Activated T-helper 2 cell treated with anti-CD3 and anti-CD28 coated beads, Interferon-gamma antibody, Interleukin-2, Interleukin-4, amounts not matched to agents 10 μg/mL and 5 μg/mL and 100 μg/mL, durations not matched to agents 14 hours and 24 hours and 36 hours (primary cell): ENCODE measurements around the gene MEGF11. TPM values are rescaled to one million over a fixed set of nuclear protein-coding genes. Genes with fewer than 3 reads are reported as not detected.

ENCODE experiments used
- DNase-seq: peaks from one replicate; pipeline ENCODE4 v3.0.0; 2021; ENCODE audit warnings: low spot score
- H3K27ac Mint-ChIP-seq: one replicate; pipeline ENCODE4 v1.8.0; 2021; ENCODE audit warnings: mixed read lengths
- H3K27me3 Mint-ChIP-seq: one replicate; pipeline ENCODE4 v1.8.0; 2021; ENCODE audit warnings: low read depth, mixed read lengths
- H3K36me3 Mint-ChIP-seq: one replicate; pipeline ENCODE4 v1.8.0; 2021; ENCODE audit warnings: low read depth, mixed read lengths
- H3K4me1 Mint-ChIP-seq: one replicate; pipeline ENCODE4 v1.8.0; 2021; ENCODE audit warnings: low read depth, mixed read lengths
- H3K4me3 Mint-ChIP-seq: one replicate; pipeline ENCODE4 v1.8.0; 2021; ENCODE audit warnings: low read depth, mild to moderate bottlenecking, moderate library complexity, mixed read lengths
- H3K9me3 Mint-ChIP-seq: one replicate; pipeline ENCODE4 v1.8.0; 2021; ENCODE audit warnings: mixed read lengths
- intact Hi-C: fragments of 100-400 bp; cut with micrococcal nuclease; formaldehyde crosslinking; loops from one replicate; pipeline ENCODE4 v1.15.1; 2023
- total RNA-seq: library from RNA; stranded (reverse); gene quantifications from 2 replicates; pipeline ENCODE4 v1.2.3, GENCODE V29; 2022

MEGF11 gene
- total RNA-seq, 1 donor from 2014 or later, result not detected

- Mint-ChIP-seq H3K4me1 (no peaks in the 10 kb centered on the region), H3K9me3 (no peaks in the 10 kb centered on the region), H3K4me3 (no peak overlapping the region)
Measured at GRCh38 chr15:66231394-66232266, 21.9 kb downstream of the MEGF11 start.

GRCh38 chr15:66229790-66230465 lies 23.6 kb downstream of the MEGF11 start:
- H3K27ac Mint-ChIP-seq, result no peak overlapping the region
- peaks cover 2% of the 10 kb centered on the region for H3K27me3 Mint-ChIP-seq
- no peaks in the 10 kb centered on the region for H3K36me3 Mint-ChIP-seq
- H3K9me3 Mint-ChIP-seq, result no peaks in the 10 kb centered on the region
- H3K4me3 Mint-ChIP-seq, result no peak overlapping the region
- H3K4me1 Mint-ChIP-seq, result no peaks in the 10 kb centered on the region
- no peak for DNase-seq
- intact Hi-C loops, result no loop called here

More at GRCh38 chr15:66231394-66232266, 21.9 kb downstream of the MEGF11 start:
- intact Hi-C loops, result no loop called here
- no peak overlapping the region for H3K27ac Mint-ChIP-seq
- H3K36me3 Mint-ChIP-seq, result no peaks in the 10 kb centered on the region
- DNase-seq, result no peak
- peaks cover 4% of the 10 kb centered on the region for H3K27me3 Mint-ChIP-seq

- H3K36me3 Mint-ChIP-seq, result no peaks in the 10 kb centered on the region
- H3K9me3 Mint-ChIP-seq, result no peaks in the 10 kb centered on the region
- H3K27ac Mint-ChIP-seq, result no peak overlapping the region
- peaks cover 2% of the 10 kb centered on the region for H3K27me3 Mint-ChIP-seq
- H3K4me1 Mint-ChIP-seq, result no peaks in the 10 kb centered on the region
- no peak for DNase-seq
- no peak overlapping the region for H3K4me3 Mint-ChIP-seq
- intact Hi-C loops, result no loop called here
Measured at GRCh38 chr15:66228807-66229735, 24.5 kb downstream of the MEGF11 start.

- H3K36me3 Mint-ChIP-seq, result no peaks in the 10 kb centered on the region
- intact Hi-C loops, result no loop called here
- H3K4me1 Mint-ChIP-seq, result no peaks in the 10 kb centered on the region
- H3K27me3 Mint-ChIP-seq, result peaks cover 5% of the 10 kb centered on the region
- no peaks in the 10 kb centered on the region for H3K9me3 Mint-ChIP-seq
- no peak for DNase-seq
- no peak overlapping the region for H3K27ac Mint-ChIP-seq
- H3K4me3 Mint-ChIP-seq, result no peak overlapping the region
Measured at GRCh38 chr15:66226736-66227135, 26.8 kb downstream of the MEGF11 start.

- Mint-ChIP-seq H3K4me3 (no peak overlapping the region), H3K36me3 (no peaks in the 10 kb centered on the region), H3K4me1 (no peaks in the 10 kb centered on the region), H3K27me3 (peaks cover 7% of the 10 kb centered on the region), H3K9me3 (no peaks in the 10 kb centered on the region), H3K27ac (no peak overlapping the region)
- intact Hi-C loops, result no loop called here
- DNase-seq, result no peak
Measured at GRCh38 chr15:66225656-66226274, 27.8 kb downstream of the MEGF11 start.

- no peak for DNase-seq
- Mint-ChIP-seq H3K4me3 (no peak overlapping the region), H3K9me3 (no peaks in the 10 kb centered on the region), H3K27ac (no peak overlapping the region), H3K4me1 (no peaks in the 10 kb centered on the region), H3K27me3 (peaks cover 7% of the 10 kb centered on the region), H3K36me3 (no peaks in the 10 kb centered on the region)
- intact Hi-C loops, result no loop called here
Measured at GRCh38 chr15:66224946-66225345, 28.6 kb downstream of the MEGF11 start.

- Mint-ChIP-seq H3K9me3 (no peaks in the 10 kb centered on the region), H3K36me3 (no peaks in the 10 kb centered on the region), H3K27ac (no peak overlapping the region), H3K27me3 (peaks cover 7% of the 10 kb centered on the region), H3K4me1 (no peaks in the 10 kb centered on the region), H3K4me3 (no peak overlapping the region)
- DNase-seq, result no peak
- intact Hi-C loops, result no loop called here
Measured at GRCh38 chr15:66222273-66223198, 31.0 kb downstream of the MEGF11 start.

- H3K9me3 Mint-ChIP-seq, result no peaks in the 10 kb centered on the region
- no peaks in the 10 kb centered on the region for H3K4me1 Mint-ChIP-seq
- no peaks in the 10 kb centered on the region for H3K36me3 Mint-ChIP-seq
- H3K27ac Mint-ChIP-seq, result no peak overlapping the region
- intact Hi-C loops, result no loop called here
- H3K27me3 Mint-ChIP-seq, result peaks cover 8% of the 10 kb centered on the region
- H3K4me3 Mint-ChIP-seq, result no peak overlapping the region
- no peak for DNase-seq
Measured at GRCh38 chr15:66221126-66221525, 32.4 kb downstream of the MEGF11 start.

GRCh38 chr15:66220601-66221000 lies 32.9 kb downstream of the MEGF11 start:
- Mint-ChIP-seq H3K9me3 (no peaks in the 10 kb centered on the region), H3K36me3 (no peaks in the 10 kb centered on the region)
- no peak for DNase-seq

GRCh38 chr15:66219339-66219738 lies 34.2 kb downstream of the MEGF11 start:
- Mint-ChIP-seq H3K36me3 (no peaks in the 10 kb centered on the region), H3K27ac (no peak overlapping the region), H3K27me3 (peaks cover 10% of the 10 kb centered on the region), H3K9me3 (no peaks in the 10 kb centered on the region), H3K4me1 (no peaks in the 10 kb centered on the region), H3K4me3 (no peak overlapping the region)
- intact Hi-C loops, result no loop called here
- no peak for DNase-seq

More at GRCh38 chr15:66220601-66221000, 32.9 kb downstream of the MEGF11 start:
- Mint-ChIP-seq H3K27me3 (peaks cover 8% of the 10 kb centered on the region), H3K4me3 (no peak overlapping the region), H3K4me1 (no peaks in the 10 kb centered on the region), H3K27ac (no peak overlapping the region)
- intact Hi-C loops, result no loop called here

- intact Hi-C loops, result no loop called here
- no peaks in the 10 kb centered on the region for H3K36me3 Mint-ChIP-seq
- H3K27ac Mint-ChIP-seq, result no peak overlapping the region
- peaks cover 7% of the 10 kb centered on the region for H3K27me3 Mint-ChIP-seq
- no peaks in the 10 kb centered on the region for H3K4me1 Mint-ChIP-seq
- H3K9me3 Mint-ChIP-seq, result no peaks in the 10 kb centered on the region
- DNase-seq, result no peak
- H3K4me3 Mint-ChIP-seq, result no peak overlapping the region
Measured at GRCh38 chr15:66216806-66217205, 36.7 kb downstream of the MEGF11 start.
